ENCODE measurements around the gene HS3ST5.

DNA sequence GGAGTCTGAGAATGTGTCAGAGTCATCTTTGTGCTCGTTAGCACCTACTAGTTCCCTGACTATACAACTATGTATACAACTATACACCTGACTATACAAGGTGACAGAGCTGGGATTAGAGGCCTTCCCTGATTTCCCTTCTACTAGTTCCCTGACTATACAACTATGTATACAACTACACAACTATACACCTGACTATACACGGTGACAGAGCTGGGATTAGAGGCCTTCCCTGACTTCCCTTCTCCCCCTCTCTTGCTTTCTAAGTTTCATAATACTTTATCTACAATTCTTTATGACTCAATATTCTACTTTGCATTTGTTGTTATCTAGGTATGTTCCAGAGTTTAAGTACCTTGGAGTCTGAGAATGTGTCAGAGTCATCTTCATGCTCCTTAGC, 68.0 kb downstream of the HS3ST5 start:
- TF ChIP-seq EZH2 (IDR thresholded peaks at IDR 0.05), result no peak
- no peak for TF ChIP-seq POLR2AphosphoS5 (IDR thresholded peaks at IDR 0.05; ENCODE audit: borderline replicate concordance, low read depth, low read length)
- TF ChIP-seq FOXP2 (optimal IDR thresholded peaks at IDR 0.05; ENCODE audit: control extremely low read depth, extremely low read length, insufficient read depth), result no peak
